Mucosa of stomach (tissue), 1 donor: Measurements from ENCODE around the gene TRNP1.

Experiments used
- H3K27me3 ChIP-seq: one replicate; pipeline ENCODE4 v1.7.0; 2013; ENCODE audit warnings: mild to moderate bottlenecking, low read length; ENCODE audit not compliant: control insufficient read depth, insufficient read depth
- H3K36me3 ChIP-seq: one replicate; pipeline ENCODE4 v1.7.0; 2013; ENCODE audit warnings: low read length; ENCODE audit not compliant: control insufficient read depth, insufficient read depth
- H3K4me1 ChIP-seq: one replicate; pipeline ENCODE4 v1.7.0; 2013; ENCODE audit warnings: mild to moderate bottlenecking, low read length; ENCODE audit not compliant: control insufficient read depth, insufficient read depth
- H3K4me3 ChIP-seq: one replicate; pipeline ENCODE4 v1.7.0; 2013; ENCODE audit warnings: low read length
- H3K9ac ChIP-seq: one replicate; pipeline ENCODE4 v1.7.0; 2013; ENCODE audit warnings: mild to moderate bottlenecking, low read length, moderate library complexity
- H3K9me3 ChIP-seq: one replicate; pipeline ENCODE4 v1.7.0; 2013; ENCODE audit warnings: mild to moderate bottlenecking, low read length, moderate library complexity; ENCODE audit not compliant: control insufficient read depth
- donor health status: Pancreatic carcinoma.

The TRNP1 gene

GRCh38 chr1:27044613-27045151 lies 51.2 kb downstream of the TRNP1 start:
- Histone ChIP-seq H3K4me3 (no peak overlapping the region), H3K9me3 (no peaks in the 10 kb centered on the region), H3K36me3 (no peaks in the 10 kb centered on the region), H3K27me3 (no peaks in the 10 kb centered on the region), H3K9ac (peak overlapping the region; percentile 35), H3K4me1 (peaks cover 10% of the 10 kb centered on the region)

DNA sequence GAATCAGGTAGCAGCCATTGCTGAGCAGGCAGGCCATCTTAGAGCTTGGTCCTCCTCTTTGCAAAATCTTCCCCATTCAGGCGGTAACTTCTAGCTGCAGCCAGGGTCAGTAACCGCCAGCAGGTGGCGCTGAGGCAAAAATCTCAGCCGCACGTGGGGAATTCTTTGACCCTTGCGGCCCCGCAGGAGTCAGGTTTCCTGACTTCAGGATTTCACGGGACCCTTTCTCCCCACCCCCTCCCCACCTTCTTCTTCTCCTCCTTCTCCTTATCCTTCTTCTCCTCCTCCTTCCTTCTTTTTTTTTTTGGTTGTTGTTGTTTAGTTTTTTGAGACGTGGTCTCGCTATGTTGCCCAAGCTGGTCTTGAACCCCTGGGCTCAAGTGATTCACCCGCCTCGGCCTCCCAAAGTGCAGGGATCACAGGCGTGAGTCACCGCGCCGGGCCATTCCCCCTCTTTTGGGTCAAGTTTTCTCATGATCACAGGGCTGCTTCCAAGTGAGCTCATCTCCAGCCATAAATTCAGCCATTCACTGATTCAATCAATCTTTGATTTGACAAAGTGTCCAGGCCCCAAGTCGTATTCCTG lies 52.6 kb downstream of the TRNP1 start:
- H3K9ac ChIP-seq: no peak overlapping the region
- H3K36me3 ChIP-seq: no peaks in the 10 kb centered on the region
- no peaks in the 10 kb centered on the region for H3K27me3 ChIP-seq
- no peak overlapping the region for H3K4me3 ChIP-seq
- H3K9me3 ChIP-seq: no peaks in the 10 kb centered on the region
- peaks cover 10% of the 10 kb centered on the region for H3K4me1 ChIP-seq

DNA sequence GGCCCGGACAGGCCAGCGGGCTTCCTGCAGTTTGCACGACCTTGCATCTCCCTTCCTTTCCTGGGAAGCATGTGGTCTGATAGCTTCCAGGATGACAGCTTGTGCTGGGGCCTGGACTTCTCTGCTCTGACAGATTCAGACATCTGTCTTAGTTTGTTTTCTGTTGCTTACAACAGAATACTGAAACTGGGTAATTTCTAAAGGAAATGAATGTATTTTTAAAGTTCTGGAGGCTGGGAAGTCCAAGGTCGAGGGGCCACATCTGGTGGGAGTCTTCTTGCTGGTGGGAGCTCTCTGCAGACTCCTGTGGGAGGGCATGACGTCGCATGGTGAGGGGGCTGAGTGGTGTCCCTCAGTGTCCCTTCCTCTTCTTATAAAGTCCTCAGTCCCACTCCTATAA lies 54.4 kb downstream of the TRNP1 start:
- no peak overlapping the region for H3K9ac ChIP-seq
- no peaks in the 10 kb centered on the region for H3K36me3 ChIP-seq
- no peak overlapping the region for H3K4me3 ChIP-seq
- H3K9me3 ChIP-seq: no peaks in the 10 kb centered on the region
- H3K4me1 ChIP-seq: peaks cover 10% of the 10 kb centered on the region
- no peaks in the 10 kb centered on the region for H3K27me3 ChIP-seq

DNA sequence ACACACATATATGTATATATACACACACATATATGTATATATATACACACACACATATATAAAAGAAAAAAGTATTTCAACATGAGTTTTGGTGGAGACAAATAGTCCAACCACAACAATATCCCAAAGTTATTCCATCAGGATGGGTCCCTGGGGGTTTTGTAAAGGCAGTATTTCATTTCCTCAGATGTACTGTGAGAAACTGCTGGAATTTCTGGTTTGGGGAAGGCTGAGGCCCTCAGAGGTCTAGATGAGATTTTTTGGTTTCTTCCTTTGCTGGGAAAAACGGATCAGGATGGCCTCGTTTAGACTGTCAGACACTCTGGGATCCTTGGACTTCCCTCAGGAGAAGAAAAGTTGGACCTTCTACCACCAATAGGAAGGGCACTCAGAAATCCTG lies 55.6 kb downstream of the TRNP1 start:
- H3K36me3 ChIP-seq: no peaks in the 10 kb centered on the region
- H3K4me3 ChIP-seq: no peak overlapping the region
- H3K27me3 ChIP-seq: no peaks in the 10 kb centered on the region
- peaks cover 10% of the 10 kb centered on the region for H3K4me1 ChIP-seq
- H3K9ac ChIP-seq: no peak overlapping the region
- no peaks in the 10 kb centered on the region for H3K9me3 ChIP-seq

- Histone ChIP-seq H3K36me3 (no peaks in the 10 kb centered on the region), H3K9me3 (no peaks in the 10 kb centered on the region), H3K4me1 (peaks cover 9% of the 10 kb centered on the region), H3K27me3 (no peaks in the 10 kb centered on the region), H3K9ac (no peak overlapping the region), H3K4me3 (no peak overlapping the region)
Measured at GRCh38 chr1:27049607-27050006, 56.1 kb downstream of the TRNP1 start.
